HG03439 (cell line): ENCODE results near the gene OSR1.
"Not testable (repeated sequence)": the region's sequence is repeated elsewhere in the genome, so short reads cannot be mapped to it uniquely, and the experiment has no call there.

Source experiments
- ATAC-seq: cut with Tn5 transposase; IDR thresholded peaks from one replicate; pipeline ENCODE4 v1.9.1; 2021; ENCODE audit warnings: mild to moderate bottlenecking, moderate library complexity; ENCODE audit not compliant: unreplicated experiment

The OSR1 gene

DNA sequence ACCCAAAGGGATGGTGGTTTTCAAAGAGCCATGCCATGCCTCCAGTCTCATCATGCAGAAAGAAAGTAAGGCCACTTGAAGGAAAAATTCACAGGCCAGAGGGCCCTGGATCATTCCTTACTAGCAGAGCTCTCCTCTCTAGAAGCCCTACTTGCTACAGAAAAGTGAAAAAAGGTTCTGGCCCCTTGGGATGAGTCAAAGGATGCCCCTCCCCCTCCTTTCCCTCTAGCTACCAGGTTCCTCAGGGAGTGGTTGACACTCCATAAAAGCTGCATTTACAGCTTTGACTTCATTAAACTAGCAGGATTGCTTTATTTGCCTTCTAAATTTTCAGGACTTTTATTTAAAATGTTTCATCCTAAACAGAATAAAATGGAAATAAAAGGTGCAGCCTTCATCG, 21.2 kb downstream of the OSR1 start:
- no peak for ATAC-seq

DNA sequence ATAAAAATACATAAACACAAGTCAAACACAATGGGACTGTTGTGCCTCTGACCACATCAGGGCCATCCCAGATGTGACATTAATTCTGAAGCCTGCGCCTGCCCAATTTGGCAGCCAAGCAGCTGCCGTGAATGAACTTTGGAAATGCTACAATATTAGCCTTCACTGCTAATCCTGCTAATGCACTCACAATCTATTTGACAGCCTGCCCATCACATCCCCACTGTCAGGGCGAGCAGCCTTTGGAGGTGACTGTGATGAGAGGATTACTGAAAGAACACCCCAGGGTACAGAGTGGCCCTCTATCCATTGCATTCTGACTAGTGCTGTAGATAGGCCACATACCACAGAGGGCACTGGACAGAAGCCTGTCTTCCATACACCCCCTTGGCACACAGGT, 21.6 kb downstream of the OSR1 start:
- ATAC-seq = no peak

DNA sequence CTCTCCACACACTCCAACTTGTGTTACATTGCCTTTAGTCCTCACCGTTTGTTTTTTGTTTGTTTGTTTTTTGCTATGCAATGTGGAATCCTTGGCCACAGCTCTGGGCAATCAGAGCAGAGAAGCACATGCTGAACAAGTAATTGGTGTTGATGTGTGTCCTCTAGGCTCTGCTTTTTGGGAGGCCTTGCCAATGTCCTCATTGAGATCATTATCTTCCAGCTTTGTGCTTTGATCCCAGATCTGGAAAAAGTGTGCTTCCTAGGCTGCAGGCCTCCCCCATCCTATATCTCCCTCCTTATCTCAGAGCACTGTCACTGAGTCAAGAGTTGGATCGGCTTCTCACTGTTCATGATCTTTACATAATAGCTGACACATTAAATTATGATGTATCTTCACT, 25.9 kb downstream of the OSR1 start:
- no peak for ATAC-seq

DNA sequence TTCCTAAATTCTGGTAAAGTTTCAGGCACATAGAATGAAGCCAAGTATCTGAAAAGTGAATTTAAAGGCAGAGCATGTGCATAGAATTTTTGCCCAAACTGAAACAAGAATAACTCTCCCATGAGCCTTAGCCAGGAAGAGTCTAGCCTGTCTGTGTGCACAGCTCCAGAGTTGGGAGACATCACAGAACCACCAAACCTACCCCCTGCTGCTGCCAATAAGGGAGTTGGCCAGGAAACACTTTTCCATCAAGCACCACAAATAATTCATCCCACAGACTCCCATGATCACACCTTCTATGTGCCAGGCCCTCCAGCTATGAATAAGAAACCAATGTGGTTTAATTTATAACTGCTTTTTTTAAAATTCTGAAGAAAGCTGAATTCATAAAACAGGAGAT, 27.0 kb downstream of the OSR1 start:
- ATAC-seq = no peak

DNA sequence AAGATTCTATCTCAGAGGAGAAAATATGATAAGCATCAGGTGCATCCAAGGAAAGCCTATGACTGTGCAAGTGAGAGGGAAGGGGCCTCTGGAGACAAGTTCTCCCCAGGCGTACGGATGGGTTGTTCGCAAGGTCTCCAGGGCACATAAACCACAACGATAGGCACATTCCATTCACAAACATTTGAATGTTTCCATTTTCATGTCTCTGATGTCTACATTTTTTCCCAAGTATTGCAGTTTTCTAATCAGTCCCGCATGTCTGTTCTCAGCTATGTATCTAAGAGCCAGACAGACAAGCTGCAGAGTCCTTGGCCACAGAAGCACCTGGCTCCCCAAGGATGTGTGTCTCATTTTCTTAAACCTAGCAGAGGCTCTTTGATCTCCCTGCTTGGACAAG, 28.0 kb downstream of the OSR1 start:
- no peak for ATAC-seq

DNA sequence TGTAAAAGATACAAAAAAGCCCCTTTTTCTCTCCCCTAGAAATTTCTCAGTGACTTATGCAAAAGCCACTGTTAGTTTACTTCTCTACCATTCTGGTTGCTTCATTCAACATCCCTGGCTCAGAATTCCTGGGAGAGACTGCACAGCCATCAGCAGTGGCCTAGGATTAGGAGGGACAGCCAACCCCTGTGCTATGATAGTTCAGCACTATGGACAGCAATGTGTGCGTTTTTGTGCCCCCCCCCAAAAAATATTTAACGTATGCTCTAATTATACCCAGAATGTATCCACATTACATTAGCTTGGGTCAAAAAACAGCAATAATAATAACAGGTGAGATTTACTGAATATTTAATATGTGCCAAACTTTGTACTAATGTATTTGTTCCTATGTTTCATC, 29.0 kb downstream of the OSR1 start:
- ATAC-seq = no peak

DNA sequence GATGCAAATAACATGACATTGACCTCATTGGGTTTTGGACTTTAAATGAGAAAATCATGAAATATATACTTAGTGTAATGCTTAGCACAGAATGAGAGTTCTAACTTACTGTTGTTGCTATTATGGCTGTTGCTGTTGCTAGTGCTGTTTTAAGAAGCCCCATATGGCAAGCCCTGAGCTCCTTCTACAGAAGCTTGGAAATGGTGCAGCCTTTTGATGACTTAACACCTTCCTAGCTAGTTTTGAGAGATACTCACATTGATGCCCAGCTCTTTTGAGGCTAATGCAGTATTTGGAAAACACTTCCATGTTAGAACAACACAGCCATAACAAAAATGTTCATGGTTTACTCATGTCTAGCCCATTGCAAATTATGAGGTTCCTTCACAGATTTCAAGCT, 30.9 kb downstream of the OSR1 start:
- ATAC-seq = no peak

DNA sequence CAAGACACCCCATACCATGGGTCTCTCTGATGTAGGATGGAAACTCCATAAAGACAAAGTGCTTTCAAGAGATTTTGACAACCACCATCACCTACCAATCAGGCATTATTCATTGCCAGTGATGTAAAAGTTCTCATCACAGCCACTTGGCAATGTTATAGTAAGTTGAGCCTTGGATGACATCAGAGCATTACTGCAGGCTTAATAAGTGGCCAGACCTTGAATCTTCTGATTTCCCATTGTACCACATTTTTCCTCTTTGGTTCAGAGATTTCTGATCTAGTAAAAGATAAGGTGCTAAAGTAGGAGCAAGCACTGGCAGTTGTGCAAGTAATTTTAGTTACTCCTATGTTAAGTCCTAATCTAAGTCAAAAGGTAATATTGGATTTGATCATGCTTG, 36.5 kb downstream of the OSR1 start:
- ATAC-seq = no peak

DNA sequence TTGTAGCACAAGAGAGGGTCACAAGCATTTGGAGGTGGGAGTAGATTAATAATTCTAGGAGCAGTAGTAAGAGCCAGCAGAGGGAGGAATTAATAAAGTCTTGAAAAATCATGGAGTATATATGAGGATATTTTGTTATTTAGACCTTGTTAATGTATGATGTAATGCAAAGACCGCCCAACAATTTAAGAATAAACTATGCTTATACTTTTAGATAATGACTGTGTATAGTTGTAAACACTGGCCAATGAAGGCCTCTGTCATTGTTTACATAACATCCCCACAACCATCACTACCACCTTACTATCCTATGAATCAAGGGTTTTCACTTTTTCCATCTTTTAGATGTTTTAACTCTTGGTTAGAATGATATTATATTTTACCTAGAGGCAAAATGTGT, 37.6 kb downstream of the OSR1 start:
- ATAC-seq = no peak

DNA sequence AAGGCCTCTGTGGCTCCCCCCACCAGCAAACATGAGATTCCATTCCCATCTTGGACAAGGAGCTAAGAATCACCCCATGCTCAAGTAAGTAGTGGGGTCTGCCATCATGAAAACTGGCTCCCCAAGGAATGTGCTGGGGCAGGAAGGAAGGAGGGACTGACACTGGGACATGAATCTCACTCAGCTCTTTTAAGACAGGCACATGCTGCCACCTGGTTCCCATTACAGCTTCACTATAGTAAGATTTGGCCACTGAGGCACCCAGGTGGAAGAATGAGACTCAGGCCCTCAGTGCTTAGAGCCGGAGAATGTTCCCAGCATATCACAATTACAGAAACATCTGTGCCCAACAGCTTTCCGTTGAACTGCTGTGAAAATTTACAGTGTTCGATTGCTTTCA, 38.7 kb downstream of the OSR1 start:
- no peak for ATAC-seq

DNA sequence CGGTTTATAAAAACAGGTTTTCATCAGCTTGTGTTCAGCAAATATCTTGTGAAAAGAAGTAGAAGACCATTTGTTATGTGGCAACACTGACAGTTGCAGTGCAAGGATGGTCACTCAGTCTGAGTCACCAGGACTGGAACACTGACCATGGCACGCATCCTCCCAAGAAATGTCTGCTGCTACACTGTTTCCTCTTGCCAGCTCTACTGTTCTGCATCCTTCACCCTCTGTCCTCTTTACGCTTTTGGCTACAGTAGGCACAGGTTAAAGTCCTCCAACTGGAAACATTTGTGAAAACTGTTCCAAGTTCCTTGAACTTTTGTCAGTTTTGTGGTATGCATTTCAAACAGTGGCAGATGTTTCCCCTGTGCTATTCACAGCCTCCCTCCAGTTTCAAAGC, 39.4 kb downstream of the OSR1 start:
- no peak for ATAC-seq

DNA sequence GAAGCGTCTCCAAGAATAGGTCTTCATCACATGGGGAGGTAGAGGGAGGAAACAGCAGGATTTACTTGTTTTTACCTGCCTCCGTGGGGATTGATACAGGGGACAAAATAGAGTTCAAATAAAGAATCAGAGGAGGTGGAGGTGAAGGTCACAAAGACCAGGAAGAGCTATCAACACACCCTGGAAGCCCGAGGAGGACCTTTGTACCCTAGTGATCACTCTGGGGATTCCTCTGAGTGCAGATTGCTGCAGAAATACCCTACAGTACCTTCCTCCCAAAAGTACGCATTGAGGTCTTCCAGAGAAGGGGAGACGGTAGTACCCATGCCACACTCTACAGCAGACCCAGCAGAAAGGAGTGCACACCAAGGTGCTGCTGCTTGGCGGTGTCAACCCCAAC, 44.9 kb downstream of the OSR1 start:
- ATAC-seq = no peak

DNA sequence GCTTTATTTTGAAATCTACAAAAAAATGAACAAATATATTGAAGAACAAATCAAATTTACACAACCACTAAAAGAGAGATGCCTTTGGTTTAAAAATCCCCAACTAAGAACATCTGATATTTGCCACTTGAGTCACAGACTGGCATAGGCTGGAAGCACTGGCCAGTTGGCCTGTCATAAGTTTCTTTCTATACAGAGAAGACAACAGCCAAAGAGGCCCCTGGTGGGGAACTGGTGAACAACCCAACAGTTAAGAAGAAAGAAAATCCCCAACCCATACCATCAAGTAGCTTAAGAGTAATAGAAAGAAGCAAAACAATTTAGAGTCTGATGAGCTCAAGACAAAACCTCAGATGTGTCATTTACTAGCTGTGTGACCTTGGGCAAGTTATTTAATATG, 45.5 kb downstream of the OSR1 start:
- no peak for ATAC-seq

DNA sequence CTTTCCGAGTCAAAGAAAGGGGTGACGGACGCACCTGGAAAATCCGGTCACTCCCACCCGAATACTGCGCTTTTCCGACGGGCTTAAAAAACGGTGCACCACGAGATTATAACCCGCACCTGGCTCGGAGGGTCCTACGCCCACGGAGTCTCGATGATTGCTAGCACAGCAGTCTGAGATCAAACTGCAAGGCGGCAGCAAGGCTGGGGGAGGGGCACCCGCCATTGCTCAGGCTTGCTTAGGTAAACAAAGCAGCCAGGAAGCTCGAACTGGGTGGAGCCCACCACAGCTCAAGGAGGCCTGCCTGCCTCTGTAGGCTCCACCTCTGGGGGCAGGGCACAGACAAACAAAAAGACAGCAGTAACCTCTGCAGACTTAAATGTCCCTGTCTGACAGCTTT, 52.4 kb downstream of the OSR1 start:
- ATAC-seq = not testable (repeated sequence)

DNA sequence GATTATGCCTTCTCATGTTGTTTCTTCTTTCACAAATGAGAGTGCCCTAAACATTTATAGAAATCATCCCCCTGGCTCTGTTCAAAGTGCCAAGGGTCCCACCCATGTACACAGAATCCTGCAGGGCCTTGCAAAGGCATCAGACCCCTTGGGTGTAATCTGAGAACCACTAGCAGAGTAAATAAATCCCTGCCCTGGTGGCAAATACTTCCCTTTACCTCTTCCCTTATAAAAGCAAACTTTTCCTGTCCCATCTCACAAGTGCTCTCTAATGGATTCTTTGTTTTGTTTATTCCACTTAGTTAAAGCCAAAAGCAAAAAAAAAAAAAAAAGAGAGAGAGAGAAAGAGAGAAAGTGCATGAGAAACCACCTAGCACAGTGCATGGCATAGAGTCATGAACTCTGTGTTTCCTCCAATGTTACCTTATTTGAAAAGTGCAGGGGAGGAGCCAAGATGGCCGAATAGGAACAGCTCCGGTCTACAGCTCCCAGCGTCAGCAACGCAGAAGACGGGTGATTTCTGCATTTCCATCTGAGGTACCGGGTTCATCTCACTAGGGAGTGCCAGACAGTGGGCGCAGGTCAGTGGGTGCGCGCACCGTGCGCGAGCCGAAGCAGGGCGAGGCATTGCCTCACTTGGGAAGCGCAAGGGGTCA, 52.9 kb downstream of the OSR1 start:
- not testable (repeated sequence) for ATAC-seq

DNA sequence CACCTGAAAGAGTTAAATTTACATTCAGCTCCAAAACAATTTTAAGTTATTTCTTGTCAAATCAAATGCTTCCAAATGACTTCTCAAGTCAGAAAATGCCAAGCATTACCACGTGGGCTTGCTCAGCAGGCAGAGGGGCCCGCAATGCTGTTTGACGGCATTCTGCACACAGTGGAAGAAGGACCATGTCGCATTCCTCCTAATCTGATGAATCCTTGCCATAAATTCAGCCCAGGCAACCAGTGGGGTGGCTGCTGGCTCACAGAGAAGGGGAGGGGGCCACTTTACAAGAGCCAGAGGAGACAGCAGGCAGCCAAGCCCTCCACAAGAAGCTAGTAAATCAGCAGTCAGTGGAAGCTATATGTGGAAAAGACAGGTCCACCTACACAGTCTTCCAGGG, 56.7 kb downstream of the OSR1 start:
- no peak for ATAC-seq
